Measurements from ENCODE around the gene ATP10B. TPM values are rescaled to one million over a fixed set of nuclear protein-coding genes. Genes with fewer than 3 reads are reported as not detected.

Gene ATP10B
- total and polyA plus RNA-seq, 12 donors = 0.03 to 0.35 (median 0.13) TPM; not detected in 4

- no peak for TF ChIP-seq CTCF (IDR thresholded peaks at IDR 0.05)
- no peak for TF ChIP-seq POLR2A (IDR thresholded peaks at IDR 0.05)
- Histone ChIP-seq H3K27ac (peak overlapping the region in 1 of 5 donors; percentile 40), H3K36me3 (replicated peaks in 1 of 2) (no peaks in the 10 kb centered on the region), H3K27me3 (no peaks in the 10 kb centered on the region), H3K4me1 (replicated peaks in 1 of 2) (no peaks in the 10 kb centered on the region), H3K4me3 (no peak overlapping the region), H3K9me3 (replicated peaks in 1 of 3) (no peaks in the 10 kb centered on the region)
- no peak for DNase-seq
- intact Hi-C loops (cut with DNase I) = no loop called here
- WGBS, 4 donors = 73 to 88% (median 82%) methylated on average over 2 of the region's 2 CpGs
Observed at GRCh38 chr5:160692271-160692670, 159.7 kb downstream of the ATP10B start.

GRCh38 chr5:160685695-160686094, 166.3 kb downstream of the ATP10B start:
- no peaks in the 10 kb centered on the region for H3K9me3 ChIP-seq (replicated peaks in 1 of 3)
- H3K27ac ChIP-seq = no peak overlapping the region
- WGBS, 4 donors = 30 to 40% (median 36%) methylated on average over 6 of the region's 6 CpGs
- no peaks in the 10 kb centered on the region for H3K36me3 ChIP-seq (replicated peaks in 1 of 2)
- H3K4me3 ChIP-seq = no peak overlapping the region
- no peak for DNase-seq
- intact Hi-C loops (cut with DNase I) = no loop called here
- H3K4me1 ChIP-seq (replicated peaks in 1 of 2) = no peaks in the 10 kb centered on the region
- no peaks in the 10 kb centered on the region for H3K27me3 ChIP-seq
- TF ChIP-seq POLR2A (IDR thresholded peaks at IDR 0.05) (no peak), CTCF (IDR thresholded peaks at IDR 0.05) (peak in 3 of 6 experiments; percentile 25 to 29 (median 26))

- Histone ChIP-seq H3K36me3 (replicated peaks in 1 of 2) (no peaks in the 10 kb centered on the region), H3K4me3 (no peak overlapping the region), H3K9me3 (replicated peaks in 1 of 3) (no peaks in the 10 kb centered on the region), H3K27ac (no peak overlapping the region), H3K27me3 (no peaks in the 10 kb centered on the region), H3K4me1 (replicated peaks in 1 of 2) (no peaks in the 10 kb centered on the region)
- TF ChIP-seq CTCF (IDR thresholded peaks at IDR 0.05) = no peak
- TF ChIP-seq POLR2A (IDR thresholded peaks at IDR 0.05) = no peak
- 37 to 85% (median 48%) methylated on average over 1 of the region's 1 CpG for WGBS, 4 donors
- intact Hi-C loops (cut with DNase I) = no loop called here
- no peak for DNase-seq
Observed at GRCh38 chr5:160685219-160685618, 166.8 kb downstream of the ATP10B start.

GRCh38 chr5:160679567-160680309, 172.3 kb downstream of the ATP10B start:
- DNase-seq = no peak
- H3K27ac ChIP-seq = no peak overlapping the region
- H3K4me3 ChIP-seq = no peak overlapping the region
- H3K9me3 ChIP-seq (replicated peaks in 1 of 3) = no peaks in the 10 kb centered on the region
- no peaks in the 10 kb centered on the region for H3K27me3 ChIP-seq
- 48 to 53% (median 52%) methylated on average over 6 of the region's 6 CpGs for WGBS, 4 donors
- no peak for TF ChIP-seq CTCF (IDR thresholded peaks at IDR 0.05)
- no peak for TF ChIP-seq POLR2A (IDR thresholded peaks at IDR 0.05)
- H3K4me1 ChIP-seq (replicated peaks in 1 of 2) = no peaks in the 10 kb centered on the region
- no peaks in the 10 kb centered on the region for H3K36me3 ChIP-seq (replicated peaks in 1 of 2)
- intact Hi-C loops (cut with DNase I) = no loop called here

All from adrenal gland (tissue), 12 donors.